SK-N-SH (cell line): ENCODE measurements around the gene MRPS23.

Source experiments
- CTCF ChIP-seq: fragments of 200-600 bp; sonication (generic); IDR thresholded peaks from 2 replicates; pipeline ENCODE4 v1.6.1; 2017; ENCODE audit warnings: antibody characterized with exemption, mild to moderate bottlenecking, moderate library complexity
- FOXJ3 ChIP-seq: sonication (generic); formaldehyde crosslinking; IDR thresholded peaks from 2 replicates; pipeline ENCODE4 v1.5.1; 2020; ENCODE audit warnings: mild to moderate bottlenecking, missing genetic modification reagents
- RAD21 ChIP-seq: IDR thresholded peaks from 2 replicates; pipeline ENCODE4 v1.6.1; 2012; ENCODE audit warnings: mild to moderate bottlenecking, low read length
- REST ChIP-seq: IDR thresholded peaks from 2 replicates; pipeline ENCODE4 v1.6.1; 2012; ENCODE audit warnings: mild to moderate bottlenecking, low read depth, low read length, moderate library complexity
- RFX5 ChIP-seq: IDR thresholded peaks from 2 replicates; pipeline ENCODE4 v1.6.1; 2012; ENCODE audit warnings: mild to moderate bottlenecking, improper control_type of control experiment, low read length
- RXRA ChIP-seq: IDR thresholded peaks from 2 replicates; pipeline ENCODE4 v1.4.0; 2012; ENCODE audit warnings: low read depth, mild to moderate bottlenecking, borderline replicate concordance
- TAF1 ChIP-seq: IDR thresholded peaks from 2 replicates; pipeline ENCODE4 v1.6.1; 2012; ENCODE audit warnings: low read depth, mild to moderate bottlenecking, low read length, moderate library complexity, borderline replicate concordance
- TCF12 ChIP-seq: IDR thresholded peaks from 2 replicates; pipeline ENCODE4 v1.4.0; 2012
- TEAD4 ChIP-seq: IDR thresholded peaks from 2 replicates; pipeline ENCODE4 v1.4.0; 2012; ENCODE audit warnings: mild to moderate bottlenecking, borderline replicate concordance; ENCODE audit not compliant: insufficient read depth
- YY1 ChIP-seq: IDR thresholded peaks from 2 replicates; pipeline ENCODE4 v1.4.0; 2012; ENCODE audit warnings: low read depth, mild to moderate bottlenecking

- TF ChIP-seq CTCF = no peak
- no peak for TF ChIP-seq RFX5
- TF ChIP-seq TCF12 = no peak
- no peak for TF ChIP-seq TAF1
- TF ChIP-seq RAD21 = no peak
- no peak for TF ChIP-seq RXRA
- TF ChIP-seq REST = no peak
- TF ChIP-seq TEAD4 = no peak
- TF ChIP-seq YY1 = no peak
- TF ChIP-seq FOXJ3 (CRISPR knock-in tag) = no peak
Measured at GRCh38 chr17:57862694-57863667, 13.1 kb upstream of the MRPS23 start.
